ENCODE measurements around the gene WDR72. TPM values are rescaled to one million over a fixed set of nuclear protein-coding genes. Genes with fewer than 3 reads are reported as not detected.

The WDR72 gene
- total RNA-seq, 1 donor from 2014 or later, result under 0.01 TPM

- no peak for TF ChIP-seq CTCF (IDR thresholded peaks at IDR 0.05; ENCODE audit: insufficient read depth, low read length, severe bottlenecking)
- H3K36me3 ChIP-seq (ENCODE audit: control insufficient read depth, insufficient read depth, low read length), result no peaks in the 10 kb centered on the region
- H3K4me3 ChIP-seq (ENCODE audit: low read depth, low read length), result no peak overlapping the region
- H3K27me3 ChIP-seq (ENCODE audit: control insufficient read depth, insufficient read depth, low read length), result no peaks in the 10 kb centered on the region
- DNase-seq (ENCODE audit: low read depth) (no peak), FAIRE-seq (no peak)
Measured at GRCh38 chr15:53753813-53754212, 5.7 kb downstream of the WDR72 start.

GRCh38 chr15:53752406-53752805 lies 7.1 kb downstream of the WDR72 start:
- no peak overlapping the region for H3K4me3 ChIP-seq (ENCODE audit: low read depth, low read length)
- DNase-seq (ENCODE audit: low read depth) (peak; percentile 15), FAIRE-seq (no peak)
- no peak for TF ChIP-seq CTCF (IDR thresholded peaks at IDR 0.05; ENCODE audit: insufficient read depth, low read length, severe bottlenecking)
- H3K27me3 ChIP-seq (ENCODE audit: control insufficient read depth, insufficient read depth, low read length), result no peaks in the 10 kb centered on the region
- no peaks in the 10 kb centered on the region for H3K36me3 ChIP-seq (ENCODE audit: control insufficient read depth, insufficient read depth, low read length)

GRCh38 chr15:53747501-53748068 lies 11.9 kb downstream of the WDR72 start:
- no peak for FAIRE-seq

GRCh38 chr15:53746101-53746500 lies 13.4 kb downstream of the WDR72 start:
- H3K4me3 ChIP-seq (ENCODE audit: low read depth, low read length), result no peak overlapping the region
- FAIRE-seq (no peak), DNase-seq (ENCODE audit: low read depth) (no peak)
- no peak for TF ChIP-seq CTCF (IDR thresholded peaks at IDR 0.05; ENCODE audit: insufficient read depth, low read length, severe bottlenecking)
- H3K27me3 ChIP-seq (ENCODE audit: control insufficient read depth, insufficient read depth, low read length), result no peaks in the 10 kb centered on the region
- no peaks in the 10 kb centered on the region for H3K36me3 ChIP-seq (ENCODE audit: control insufficient read depth, insufficient read depth, low read length)

More at GRCh38 chr15:53747501-53748068, 11.9 kb downstream of the WDR72 start:
- H3K27me3 ChIP-seq (ENCODE audit: control insufficient read depth, insufficient read depth, low read length), result no peaks in the 10 kb centered on the region
- DNase-seq (ENCODE audit: low read depth), result no peak
- no peak overlapping the region for H3K4me3 ChIP-seq (ENCODE audit: low read depth, low read length)
- TF ChIP-seq CTCF (IDR thresholded peaks at IDR 0.05; ENCODE audit: insufficient read depth, low read length, severe bottlenecking), result no peak
- no peaks in the 10 kb centered on the region for H3K36me3 ChIP-seq (ENCODE audit: control insufficient read depth, insufficient read depth, low read length)

- TF ChIP-seq CTCF (IDR thresholded peaks at IDR 0.05; ENCODE audit: insufficient read depth, low read length, severe bottlenecking), result no peak
- Histone ChIP-seq H3K4me3 (ENCODE audit: low read depth, low read length) (no peak overlapping the region), H3K36me3 (ENCODE audit: control insufficient read depth, insufficient read depth, low read length) (no peaks in the 10 kb centered on the region), H3K27me3 (ENCODE audit: control insufficient read depth, insufficient read depth, low read length) (no peaks in the 10 kb centered on the region)
- no peak for FAIRE-seq
- DNase-seq (ENCODE audit: low read depth), result no peak
Measured at GRCh38 chr15:53739651-53740050, 19.8 kb downstream of the WDR72 start.

- no peak for FAIRE-seq
- H3K36me3 ChIP-seq (ENCODE audit: control insufficient read depth, insufficient read depth, low read length), result no peaks in the 10 kb centered on the region
- TF ChIP-seq CTCF (IDR thresholded peaks at IDR 0.05; ENCODE audit: insufficient read depth, low read length, severe bottlenecking), result no peak
Measured at GRCh38 chr15:53739187-53739586, 20.3 kb downstream of the WDR72 start.

More at GRCh38 chr15:53739187-53739586, 20.3 kb downstream of the WDR72 start:
- no peaks in the 10 kb centered on the region for H3K27me3 ChIP-seq (ENCODE audit: control insufficient read depth, insufficient read depth, low read length)
- no peak for DNase-seq (ENCODE audit: low read depth)
- H3K4me3 ChIP-seq (ENCODE audit: low read depth, low read length), result no peak overlapping the region
